Activated CD4-positive, alpha-beta T cell treated with anti-CD3 and anti-CD28 coated beads, Interleukin-2, Interleukin-6, amounts not matched to agents 100 ng/mL and 50 ng/mL, durations not matched to agents 16 hours and 8 hours (primary cell): ENCODE measurements around the gene ANXA7.
"Not testable (repeated sequence)": the region's sequence is repeated elsewhere in the genome, so short reads cannot be mapped to it uniquely, and the experiment has no call there.

Experiments
- DNase-seq: peaks from one replicate; pipeline ENCODE4 v3.0.0-alpha.2; 2020

ANXA7 gene

GRCh38 chr10:73407495-73407894 lies 6.4 kb downstream of the ANXA7 start:
- no peak for DNase-seq

GRCh38 chr10:73406846-73407245 lies 7.0 kb downstream of the ANXA7 start:
- no peak for DNase-seq

GRCh38 chr10:73405556-73405955 lies 8.3 kb downstream of the ANXA7 start:
- no peak for DNase-seq

- DNase-seq, result no peak
Measured at GRCh38 chr10:73404690-73405089, 9.2 kb downstream of the ANXA7 start.

GRCh38 chr10:73401636-73402035 lies 12.2 kb downstream of the ANXA7 start:
- no peak for DNase-seq

- no peak for DNase-seq
Measured at GRCh38 chr10:73399063-73399462, 14.8 kb downstream of the ANXA7 start.

GRCh38 chr10:73398024-73398423 lies 15.8 kb downstream of the ANXA7 start:
- no peak for DNase-seq

GRCh38 chr10:73394325-73394724 lies 19.5 kb downstream of the ANXA7 start:
- not testable (repeated sequence) for DNase-seq

GRCh38 chr10:73388228-73388627 lies 25.6 kb downstream of the ANXA7 start:
- no peak for DNase-seq

- DNase-seq, result no peak
Measured at GRCh38 chr10:73386583-73386982, 27.3 kb downstream of the ANXA7 start.

GRCh38 chr10:73379064-73379748 lies 34.7 kb downstream of the ANXA7 start:
- DNase-seq, result no peak

- DNase-seq, result no peak
Measured at GRCh38 chr10:73376679-73377078, 37.2 kb downstream of the ANXA7 start.

GRCh38 chr10:73368238-73368637 lies 45.6 kb downstream of the ANXA7 start:
- DNase-seq, result peak; percentile 39

GRCh38 chr10:73366381-73367298 lies 47.2 kb downstream of the ANXA7 start:
- DNase-seq, result peak; percentile 15

GRCh38 chr10:73364964-73365363 lies 48.9 kb downstream of the ANXA7 start:
- DNase-seq, result no peak

- DNase-seq, result no peak
Measured at GRCh38 chr10:73359492-73359891, 54.4 kb downstream of the ANXA7 start.

GRCh38 chr10:73358331-73359279 lies 55.3 kb downstream of the ANXA7 start, which contains the start of gene CFAP70:
CFAP70 (minus strand) TSS chr10:73358864; CDS start chr10:73354796, 4,068 bp downstream.
- peak; percentile 96 for DNase-seq

GRCh38 chr10:73357821-73358220 lies 56.0 kb downstream of the ANXA7 start:
- DNase-seq, result no peak

GRCh38 chr10:73357166-73357565 lies 56.7 kb downstream of the ANXA7 start:
- DNase-seq, result no peak

GRCh38 chr10:73344269-73344668 lies 69.6 kb downstream of the ANXA7 start:
- DNase-seq, result no peak

- no peak for DNase-seq
Measured at GRCh38 chr10:73340121-73340520, 73.7 kb downstream of the ANXA7 start.

- DNase-seq, result no peak
Measured at GRCh38 chr10:73339436-73339835, 74.4 kb downstream of the ANXA7 start.
